Cardiac fibroblast (primary cell): Measurements from ENCODE around the gene GGT7.
"Not testable (repeated sequence)": the region's sequence is repeated elsewhere in the genome, so short reads cannot be mapped to it uniquely, and the experiment has no call there.

Experiments used
- DNase-seq, 2 donors: peaks; one replicate each; pipeline versions ENCODE4 v3.0.0 to v3.0.0-alpha.2; 2010; ENCODE audit warnings: low read depth in 2 of 2
- H3K4me3 ChIP-seq, 2 donors: replicated peaks in 1 of 2; 1 replicate in 1 of 2; 2 replicates in 1 of 2; pipeline ENCODE4 v1.5.1; 2011; ENCODE audit warnings: low read depth in 2 of 2, low read length in 2 of 2, mild to moderate bottlenecking in 2 of 2, moderate library complexity in 1 of 2
- TF ChIP-seq, protein P1 (sequence below): IDR thresholded peaks from one replicate; pipeline ENCODE4 v1.5.1; 2011; ENCODE audit warnings: low read depth, mild to moderate bottlenecking, low read length, inconsistent platforms

Gene GGT7

DNA sequence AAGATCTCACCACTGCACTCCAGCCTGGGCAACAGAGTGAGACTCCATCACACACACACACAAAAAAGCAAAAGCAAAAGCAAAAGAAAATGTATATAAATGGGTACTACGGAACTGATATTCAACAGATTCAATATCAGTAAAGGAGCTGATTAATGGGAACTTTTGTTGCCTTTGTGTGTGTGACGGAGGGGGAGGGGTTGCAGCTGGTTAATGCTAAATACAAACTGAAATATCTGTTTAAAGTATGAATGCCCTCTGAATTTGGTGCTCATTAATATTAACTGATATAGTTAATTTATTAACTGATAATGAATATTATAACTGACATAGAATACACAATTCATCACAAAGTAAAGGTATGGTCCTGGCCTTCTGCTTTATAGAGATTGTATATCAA, 55.6 kb downstream of the GGT7 start:
- DNase-seq = no peak
- TF ChIP-seq, protein P1, sequence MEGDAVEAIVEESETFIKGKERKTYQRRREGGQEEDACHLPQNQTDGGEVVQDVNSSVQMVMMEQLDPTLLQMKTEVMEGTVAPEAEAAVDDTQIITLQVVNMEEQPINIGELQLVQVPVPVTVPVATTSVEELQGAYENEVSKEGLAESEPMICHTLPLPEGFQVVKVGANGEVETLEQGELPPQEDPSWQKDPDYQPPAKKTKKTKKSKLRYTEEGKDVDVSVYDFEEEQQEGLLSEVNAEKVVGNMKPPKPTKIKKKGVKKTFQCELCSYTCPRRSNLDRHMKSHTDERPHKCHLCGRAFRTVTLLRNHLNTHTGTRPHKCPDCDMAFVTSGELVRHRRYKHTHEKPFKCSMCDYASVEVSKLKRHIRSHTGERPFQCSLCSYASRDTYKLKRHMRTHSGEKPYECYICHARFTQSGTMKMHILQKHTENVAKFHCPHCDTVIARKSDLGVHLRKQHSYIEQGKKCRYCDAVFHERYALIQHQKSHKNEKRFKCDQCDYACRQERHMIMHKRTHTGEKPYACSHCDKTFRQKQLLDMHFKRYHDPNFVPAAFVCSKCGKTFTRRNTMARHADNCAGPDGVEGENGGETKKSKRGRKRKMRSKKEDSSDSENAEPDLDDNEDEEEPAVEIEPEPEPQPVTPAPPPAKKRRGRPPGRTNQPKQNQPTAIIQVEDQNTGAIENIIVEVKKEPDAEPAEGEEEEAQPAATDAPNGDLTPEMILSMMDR = no peak
- no peak overlapping the region for H3K4me3 ChIP-seq

DNA sequence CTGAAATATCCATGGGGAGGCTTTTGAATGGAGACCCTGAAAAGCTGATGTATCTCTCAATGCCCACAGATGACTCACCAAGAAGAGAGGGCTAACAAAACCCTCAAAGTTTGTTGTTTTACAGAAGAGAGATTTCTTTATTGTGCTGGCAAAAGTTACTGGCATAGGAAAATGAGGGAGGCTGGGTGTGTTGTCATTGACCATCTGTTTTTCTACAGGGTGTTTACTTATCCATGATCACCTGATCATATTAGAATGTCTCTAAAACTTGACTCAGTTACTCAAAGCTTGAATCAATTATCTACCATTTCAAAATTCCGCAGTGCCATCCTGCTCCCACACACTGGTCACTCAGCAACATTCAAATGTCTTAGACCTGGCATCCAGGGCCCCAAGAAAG, 57.0 kb downstream of the GGT7 start:
- DNase-seq = no peak
- H3K4me3 ChIP-seq = no peak overlapping the region
- TF ChIP-seq, protein P1 = no peak

DNA sequence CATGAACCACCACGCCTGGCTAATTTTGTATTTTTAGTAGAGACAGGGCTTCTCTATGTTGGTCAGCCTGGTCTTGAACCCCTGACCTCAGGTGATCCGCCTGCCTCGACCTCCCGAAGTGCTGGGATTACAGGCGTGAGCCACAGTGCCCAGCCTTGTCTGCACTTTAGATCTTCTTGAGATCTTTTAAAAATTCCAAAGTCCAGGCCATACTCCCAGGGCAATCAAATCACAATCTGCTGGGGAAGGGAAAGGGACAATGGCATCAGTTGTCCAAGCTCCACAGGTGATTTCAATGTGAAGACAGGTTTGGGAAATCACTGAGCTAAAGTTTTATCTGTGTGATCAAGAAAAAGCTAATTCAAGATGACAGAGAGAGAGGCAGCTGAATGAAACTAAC, 64.1 kb downstream of the GGT7 start:
- TF ChIP-seq, protein P1 = no peak

GRCh38 chr20:34807944-34808465, 64.7 kb downstream of the GGT7 start:
- DNase-seq, H3K4me3 ChIP-seq: not testable (repeated sequence)

More for the DNA sequence above, 64.1 kb downstream of the GGT7 start:
- no peak overlapping the region for H3K4me3 ChIP-seq
- no peak for DNase-seq

DNA sequence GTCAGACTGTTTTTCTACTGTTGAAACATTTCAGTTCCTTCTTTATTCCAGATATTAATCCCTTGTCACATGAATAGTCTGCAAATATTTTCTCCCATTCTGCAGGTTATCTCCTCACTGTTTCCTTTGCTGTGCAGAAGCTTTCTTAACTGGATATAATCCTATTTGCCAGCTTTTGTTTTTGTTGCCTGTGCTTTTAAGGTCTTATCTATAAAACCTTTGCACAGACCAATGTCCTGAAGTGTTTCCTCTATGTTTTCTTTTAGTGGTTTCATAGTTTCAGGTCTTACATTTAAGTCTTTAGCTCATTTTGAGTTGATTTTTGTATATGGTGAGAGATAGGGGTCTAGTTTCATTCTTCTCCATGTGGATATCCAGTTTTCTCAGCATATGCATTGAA, 66.4 kb downstream of the GGT7 start:
- peak in 1 of 2 donors; percentile 24 for DNase-seq
- TF ChIP-seq, protein P1 = no peak
- no peak overlapping the region for H3K4me3 ChIP-seq

GRCh38 chr20:34798871-34799270, 73.8 kb downstream of the GGT7 start:
- H3K4me3 ChIP-seq = no peak overlapping the region
- no peak for DNase-seq
- TF ChIP-seq, protein P1 = no peak

DNA sequence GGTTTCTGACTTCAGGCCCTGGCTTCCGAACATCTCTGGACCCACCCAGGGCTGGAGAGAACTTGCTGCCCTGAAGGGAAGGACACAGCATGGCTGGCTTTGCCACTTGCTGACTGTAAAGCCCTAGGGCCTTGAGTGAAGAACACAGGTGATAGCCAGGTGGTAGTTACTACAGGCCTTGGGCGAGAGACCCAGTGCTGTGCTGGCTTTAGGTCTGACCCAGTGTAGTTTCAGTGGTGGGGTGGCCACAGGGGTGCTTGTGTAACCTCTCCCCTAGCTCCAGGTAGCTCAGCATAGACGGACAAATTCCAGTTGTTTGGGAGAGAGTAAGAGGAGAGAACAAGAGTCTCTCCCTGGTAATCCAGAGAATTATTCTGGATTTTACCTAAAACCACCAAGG, 74.3 kb downstream of the GGT7 start:
- no peak overlapping the region for H3K4me3 ChIP-seq
- TF ChIP-seq, protein P1 = no peak
- DNase-seq = no peak
